Breast epithelium (tissue), 4 donors: Measurements from ENCODE around the gene ENHO. TPM values are rescaled to one million over a fixed set of nuclear protein-coding genes. Genes with fewer than 3 reads are reported as not detected.

Source experiments
- DNase-seq, 2 donors: peaks; one replicate each; pipeline ENCODE4 v3.0.0-alpha.2; 2019; ENCODE audit warnings: low spot score in 2 of 2
- H3K27ac ChIP-seq, 2 donors: fragments of 200-600 bp; sonication (generic) in 1 of 2; one replicate each; pipeline ENCODE4 v1.5.1; 2016 to 2019; ENCODE audit warnings: mild to moderate bottlenecking in 1 of 2
- H3K27me3 ChIP-seq, 2 donors: fragments of 200-600 bp; sonication (generic) in 1 of 2; one replicate each; pipeline versions ENCODE4 v1.5.1 to v1.6.0; 2017 to 2019; ENCODE audit warnings: control low read depth in 1 of 2, mild to moderate bottlenecking in 1 of 2
- H3K36me3 ChIP-seq: fragments of 200-600 bp; one replicate; pipeline ENCODE4 v1.5.1; 2019
- H3K4me1 ChIP-seq, 2 donors: fragments of 200-600 bp; sonication (generic); one replicate each; pipeline ENCODE4 v1.5.1; 2016 to 2019; ENCODE audit warnings: control low read depth in 1 of 2
- H3K4me3 ChIP-seq, 3 donors: fragments of 200-600 bp; sonication (generic); 1 replicate in 2 of 3; 2 replicates in 1 of 3; pipeline ENCODE4 v1.5.1; 2016 to 2019; ENCODE audit warnings: mild to moderate bottlenecking in 3 of 3, moderate library complexity in 2 of 3
- H3K9me3 ChIP-seq, 2 donors: fragments of 200-600 bp; sonication (generic) in 1 of 2; one replicate each; pipeline ENCODE4 v1.5.1; 2016 to 2019; ENCODE audit warnings: control low read depth in 1 of 2
- CTCF ChIP-seq, 3 donors: fragments of 450-650 bp; IDR thresholded peaks; one replicate each; pipeline ENCODE4 v1.5.1; 2016 to 2017; ENCODE audit warnings: antibody characterized with exemption in 3 of 3, mild to moderate bottlenecking in 3 of 3, moderate library complexity in 3 of 3
- POLR2A ChIP-seq: fragments of 450-650 bp; IDR thresholded peaks from one replicate; pipeline ENCODE4 v1.6.1; 2016; ENCODE audit warnings: antibody characterized with exemption, mild to moderate bottlenecking, moderate library complexity
- POLR2AphosphoS5 ChIP-seq, 3 donors: sonication (generic); formaldehyde crosslinking; IDR thresholded peaks; one replicate each; pipeline ENCODE4 v1.6.1; 2017; ENCODE audit warnings: antibody characterized with exemption in 3 of 3
- intact Hi-C: fragments of 100-400 bp; cut with DNase I; formaldehyde crosslinking; loops from one replicate; pipeline ENCODE4 v1.15.1; 2023; ENCODE audit warnings: low total_unique reads
- total RNA-seq, 3 donors: library from RNA; depleted of rRNA; stranded (reverse); fragments of >200 nt; gene quantifications; one replicate each; pipeline ENCODE4 v1.1.0, GENCODE V29; 2016

Gene ENHO
- 1 to 10 TPM in 2 of 3 donors, under 1 TPM in 1; 0.33 to 5.4 (median 1.8) TPM for total RNA-seq

- H3K36me3 ChIP-seq: no peaks in the 10 kb centered on the region
- peak within 1 kb of the TSS; percentile 38 to 65 (median 56) for H3K4me3 ChIP-seq
- no peaks in the 10 kb centered on the region for H3K27me3 ChIP-seq
- H3K27ac ChIP-seq: peak within 1 kb of the TSS in 1 of 2 donors; percentile 26
- intact Hi-C loops: no loop called here
- TF ChIP-seq POLR2AphosphoS5 (IDR thresholded peaks at IDR 0.05) (no peak), POLR2A (no peak), CTCF (IDR thresholded peaks at IDR 0.05) (no peak)
- no peaks in the 10 kb centered on the region for H3K9me3 ChIP-seq
- peak; percentile 79 to 89 for DNase-seq
- no peaks in the 10 kb centered on the region for H3K4me1 ChIP-seq
Measured at GRCh38 chr9:34522971-34523797, at the start of gene ENHO. TSS of gene ENHO (minus strand) at chr9:34522990. CDS start at chr9:34521695, 1,295 bp downstream.

GRCh38 chr9:34572092-34572491 lies 49.3 kb upstream of the ENHO start:
- H3K36me3 ChIP-seq: no peaks in the 10 kb centered on the region
- H3K4me1 ChIP-seq: no peaks in the 10 kb centered on the region
- H3K27ac ChIP-seq: no peak overlapping the region
- no peaks in the 10 kb centered on the region for H3K27me3 ChIP-seq
- TF ChIP-seq POLR2AphosphoS5 (IDR thresholded peaks at IDR 0.05) (no peak), CTCF (IDR thresholded peaks at IDR 0.05) (no peak), POLR2A (no peak)
- intact Hi-C loops: no loop called here
- H3K9me3 ChIP-seq: no peaks in the 10 kb centered on the region
- H3K4me3 ChIP-seq: no peak overlapping the region
- no peak for DNase-seq

GRCh38 chr9:34571481-34571810 lies 48.7 kb upstream of the ENHO start:
- intact Hi-C loops: no loop called here
- DNase-seq: no peak
- Histone ChIP-seq H3K36me3 (no peaks in the 10 kb centered on the region), H3K4me3 (no peak overlapping the region), H3K27ac (no peak overlapping the region), H3K9me3 (no peaks in the 10 kb centered on the region), H3K4me1 (no peaks in the 10 kb centered on the region), H3K27me3 (no peaks in the 10 kb centered on the region)
- TF ChIP-seq POLR2AphosphoS5 (IDR thresholded peaks at IDR 0.05): no peak
- TF ChIP-seq CTCF (IDR thresholded peaks at IDR 0.05): no peak
- TF ChIP-seq POLR2A: no peak

GRCh38 chr9:34570809-34571480 lies 48.2 kb upstream of the ENHO start:
- Histone ChIP-seq H3K4me3 (no peak overlapping the region), H3K4me1 (no peaks in the 10 kb centered on the region), H3K27me3 (no peaks in the 10 kb centered on the region), H3K27ac (peak overlapping the region in 1 of 2 donors; percentile 48), H3K9me3 (no peaks in the 10 kb centered on the region), H3K36me3 (no peaks in the 10 kb centered on the region)
- TF ChIP-seq CTCF (IDR thresholded peaks at IDR 0.05) (no peak), POLR2AphosphoS5 (IDR thresholded peaks at IDR 0.05) (no peak)
- intact Hi-C loops: no loop called here
- DNase-seq: no peak

- H3K27me3 ChIP-seq: no peaks in the 10 kb centered on the region
- TF ChIP-seq POLR2A (no peak), CTCF (IDR thresholded peaks at IDR 0.05) (no peak), POLR2AphosphoS5 (IDR thresholded peaks at IDR 0.05) (no peak)
Measured at GRCh38 chr9:34570376-34570775, 47.6 kb upstream of the ENHO start.

More at GRCh38 chr9:34570376-34570775, 47.6 kb upstream of the ENHO start:
- DNase-seq: no peak
- Histone ChIP-seq H3K4me1 (no peaks in the 10 kb centered on the region), H3K4me3 (no peak overlapping the region), H3K27ac (peak overlapping the region in 1 of 2 donors; percentile 25), H3K36me3 (no peaks in the 10 kb centered on the region), H3K9me3 (no peaks in the 10 kb centered on the region)
- intact Hi-C loops: no loop called here
